GM23338 (cell line): ENCODE data around the gene PALLD. TPM values are rescaled to one million over a fixed set of nuclear protein-coding genes. Genes with fewer than 3 reads are reported as not detected.

ENCODE experiments used
- ATAC-seq: fragments of 200-7000 bp; cut with Tn5 transposase; 3 replicates; pipeline ENCODE4 v1.9.1; 2020
- DNase-seq: peaks from one replicate; pipeline ENCODE4 v3.0.0-alpha.2; 2015; ENCODE audit warnings: low spot score
- H2AFZ ChIP-seq: fragments of 200-600 bp; sonication (generic); 2 replicates; pipeline ENCODE4 v1.8.0; 2016; ENCODE audit warnings: antibody characterized with exemption, mild to moderate bottlenecking, moderate library complexity
- H3F3A ChIP-seq: fragments of 200-600 bp; sonication (generic); replicated peaks from 2 replicates; pipeline ENCODE4 v1.8.0; 2017; ENCODE audit warnings: antibody characterized with exemption, mixed run types, low read depth
- H3K27ac ChIP-seq: fragments of 200-600 bp; sonication (generic); 2 replicates; pipeline ENCODE4 v1.6.1; 2016; ENCODE audit warnings: low read depth
- H3K27me3 ChIP-seq: fragments of 200-600 bp; sonication (generic); 2 replicates; pipeline ENCODE4 v1.8.0; 2016; ENCODE audit warnings: mild to moderate bottlenecking, mixed run types, moderate library complexity; ENCODE audit not compliant: insufficient read depth
- H3K36me3 ChIP-seq: fragments of 200-600 bp; sonication (generic); 2 replicates; pipeline ENCODE4 v1.8.0; 2016; ENCODE audit warnings: mild to moderate bottlenecking; ENCODE audit not compliant: insufficient read depth
- H3K4me1 ChIP-seq: fragments of 200-600 bp; sonication (generic); 2 replicates; pipeline ENCODE4 v1.8.0; 2016; ENCODE audit warnings: mild to moderate bottlenecking, moderate library complexity; ENCODE audit not compliant: insufficient read depth
- H3K4me2 ChIP-seq: fragments of 200-600 bp; sonication (generic); 2 replicates; pipeline ENCODE4 v1.7.1; 2017; ENCODE audit warnings: mixed run types
- H3K4me3 ChIP-seq: fragments of 200-600 bp; sonication (generic); 2 replicates; pipeline ENCODE4 v1.6.1; 2016; ENCODE audit warnings: mixed run types
- H3K79me2 ChIP-seq: fragments of 200-600 bp; sonication (generic); replicated peaks from 2 replicates; pipeline ENCODE4 v1.8.0; 2017; ENCODE audit warnings: mild to moderate bottlenecking; ENCODE audit not compliant: insufficient read depth
- H3K9me2 ChIP-seq: fragments of 200-600 bp; sonication (generic); 2 replicates; pipeline ENCODE4 v1.8.0; 2017; ENCODE audit not compliant: insufficient read depth
- H4K20me1 ChIP-seq: fragments of 200-600 bp; sonication (generic); replicated peaks from 2 replicates; pipeline ENCODE4 v1.8.0; 2017; ENCODE audit warnings: mild to moderate bottlenecking; ENCODE audit not compliant: insufficient read depth
- H3K27ac Mint-ChIP-seq: 2 replicates; pipeline ENCODE4 v1.8.0; 2020; ENCODE audit warnings: inconsistent platforms, mild to moderate bottlenecking, moderate library complexity, mixed read lengths
- H3K27me3 Mint-ChIP-seq: 3 replicates; pipeline ENCODE4 v1.8.0; 2022; ENCODE audit warnings: low read depth, mild to moderate bottlenecking, moderate library complexity, mixed read lengths, inconsistent platforms; ENCODE audit not compliant: insufficient read depth, poor library complexity
- H3K36me3 Mint-ChIP-seq: 3 replicates; pipeline ENCODE4 v1.8.0; 2021; ENCODE audit warnings: low read depth, mild to moderate bottlenecking, inconsistent platforms, moderate library complexity, mixed read lengths
- H3K4me1 Mint-ChIP-seq: 3 replicates; pipeline ENCODE4 v1.8.0; 2020; ENCODE audit warnings: mild to moderate bottlenecking, inconsistent platforms, mixed read lengths
- H3K4me3 Mint-ChIP-seq: 3 replicates; pipeline ENCODE4 v1.8.0; 2021; ENCODE audit warnings: moderate library complexity, mild to moderate bottlenecking, inconsistent platforms, mixed read lengths
- H3K9me3 Mint-ChIP-seq: 3 replicates; pipeline ENCODE4 v1.8.0; 2020; ENCODE audit warnings: moderate library complexity, mild to moderate bottlenecking, inconsistent platforms, mixed read lengths
- CREB1 ChIP-seq: fragments of 250-450 bp; sonication (Bioruptor Pico); IDR thresholded peaks from 2 replicates; pipeline ENCODE4 v1.5.0; 2020; ENCODE audit warnings: low read depth, mild to moderate bottlenecking, moderate library complexity
- ETS1 ChIP-seq: IDR thresholded peaks from 2 replicates; pipeline ENCODE4 v1.6.1; 2016; ENCODE audit warnings: antibody characterized with exemption
- POLR2AphosphoS5 ChIP-seq: IDR thresholded peaks from 2 replicates; pipeline ENCODE4 v1.6.1; 2016; ENCODE audit warnings: antibody characterized with exemption, low read depth
- polyA plus RNA-seq: library from polyadenylated mRNA; unstranded; fragments of >200 nt; fragmentation: Nextera tagmentation; extraction: Ambion mirVana; gene quantifications from 2 replicates; pipeline ENCODE4 v1.2.1, GENCODE V29; 2016
- total RNA-seq: library from RNA; depleted of rRNA; stranded (reverse); fragments of >200 nt; shearing (Covaris generic); gene quantifications from 2 replicates; pipeline ENCODE4 v1.2.3, GENCODE V29; 2014
- TF ChIP-seq, protein P1 (sequence below): fragments of 250-450 bp; sonication (Bioruptor Pico); IDR thresholded peaks from 2 replicates; pipeline ENCODE4 v1.5.0; 2020; ENCODE audit warnings: mild to moderate bottlenecking, moderate library complexity
- TF ChIP-seq, protein P2 (sequence below): IDR thresholded peaks from one replicate; pipeline ENCODE4 v1.6.1; 2018; ENCODE audit warnings: antibody characterized with exemption; ENCODE audit not compliant: unreplicated experiment

PALLD gene
- total and polyA plus RNA-seq, 2 experiments from 2014 or later, result 13.1 to 30.2 TPM

- TF ChIP-seq, protein P1, sequence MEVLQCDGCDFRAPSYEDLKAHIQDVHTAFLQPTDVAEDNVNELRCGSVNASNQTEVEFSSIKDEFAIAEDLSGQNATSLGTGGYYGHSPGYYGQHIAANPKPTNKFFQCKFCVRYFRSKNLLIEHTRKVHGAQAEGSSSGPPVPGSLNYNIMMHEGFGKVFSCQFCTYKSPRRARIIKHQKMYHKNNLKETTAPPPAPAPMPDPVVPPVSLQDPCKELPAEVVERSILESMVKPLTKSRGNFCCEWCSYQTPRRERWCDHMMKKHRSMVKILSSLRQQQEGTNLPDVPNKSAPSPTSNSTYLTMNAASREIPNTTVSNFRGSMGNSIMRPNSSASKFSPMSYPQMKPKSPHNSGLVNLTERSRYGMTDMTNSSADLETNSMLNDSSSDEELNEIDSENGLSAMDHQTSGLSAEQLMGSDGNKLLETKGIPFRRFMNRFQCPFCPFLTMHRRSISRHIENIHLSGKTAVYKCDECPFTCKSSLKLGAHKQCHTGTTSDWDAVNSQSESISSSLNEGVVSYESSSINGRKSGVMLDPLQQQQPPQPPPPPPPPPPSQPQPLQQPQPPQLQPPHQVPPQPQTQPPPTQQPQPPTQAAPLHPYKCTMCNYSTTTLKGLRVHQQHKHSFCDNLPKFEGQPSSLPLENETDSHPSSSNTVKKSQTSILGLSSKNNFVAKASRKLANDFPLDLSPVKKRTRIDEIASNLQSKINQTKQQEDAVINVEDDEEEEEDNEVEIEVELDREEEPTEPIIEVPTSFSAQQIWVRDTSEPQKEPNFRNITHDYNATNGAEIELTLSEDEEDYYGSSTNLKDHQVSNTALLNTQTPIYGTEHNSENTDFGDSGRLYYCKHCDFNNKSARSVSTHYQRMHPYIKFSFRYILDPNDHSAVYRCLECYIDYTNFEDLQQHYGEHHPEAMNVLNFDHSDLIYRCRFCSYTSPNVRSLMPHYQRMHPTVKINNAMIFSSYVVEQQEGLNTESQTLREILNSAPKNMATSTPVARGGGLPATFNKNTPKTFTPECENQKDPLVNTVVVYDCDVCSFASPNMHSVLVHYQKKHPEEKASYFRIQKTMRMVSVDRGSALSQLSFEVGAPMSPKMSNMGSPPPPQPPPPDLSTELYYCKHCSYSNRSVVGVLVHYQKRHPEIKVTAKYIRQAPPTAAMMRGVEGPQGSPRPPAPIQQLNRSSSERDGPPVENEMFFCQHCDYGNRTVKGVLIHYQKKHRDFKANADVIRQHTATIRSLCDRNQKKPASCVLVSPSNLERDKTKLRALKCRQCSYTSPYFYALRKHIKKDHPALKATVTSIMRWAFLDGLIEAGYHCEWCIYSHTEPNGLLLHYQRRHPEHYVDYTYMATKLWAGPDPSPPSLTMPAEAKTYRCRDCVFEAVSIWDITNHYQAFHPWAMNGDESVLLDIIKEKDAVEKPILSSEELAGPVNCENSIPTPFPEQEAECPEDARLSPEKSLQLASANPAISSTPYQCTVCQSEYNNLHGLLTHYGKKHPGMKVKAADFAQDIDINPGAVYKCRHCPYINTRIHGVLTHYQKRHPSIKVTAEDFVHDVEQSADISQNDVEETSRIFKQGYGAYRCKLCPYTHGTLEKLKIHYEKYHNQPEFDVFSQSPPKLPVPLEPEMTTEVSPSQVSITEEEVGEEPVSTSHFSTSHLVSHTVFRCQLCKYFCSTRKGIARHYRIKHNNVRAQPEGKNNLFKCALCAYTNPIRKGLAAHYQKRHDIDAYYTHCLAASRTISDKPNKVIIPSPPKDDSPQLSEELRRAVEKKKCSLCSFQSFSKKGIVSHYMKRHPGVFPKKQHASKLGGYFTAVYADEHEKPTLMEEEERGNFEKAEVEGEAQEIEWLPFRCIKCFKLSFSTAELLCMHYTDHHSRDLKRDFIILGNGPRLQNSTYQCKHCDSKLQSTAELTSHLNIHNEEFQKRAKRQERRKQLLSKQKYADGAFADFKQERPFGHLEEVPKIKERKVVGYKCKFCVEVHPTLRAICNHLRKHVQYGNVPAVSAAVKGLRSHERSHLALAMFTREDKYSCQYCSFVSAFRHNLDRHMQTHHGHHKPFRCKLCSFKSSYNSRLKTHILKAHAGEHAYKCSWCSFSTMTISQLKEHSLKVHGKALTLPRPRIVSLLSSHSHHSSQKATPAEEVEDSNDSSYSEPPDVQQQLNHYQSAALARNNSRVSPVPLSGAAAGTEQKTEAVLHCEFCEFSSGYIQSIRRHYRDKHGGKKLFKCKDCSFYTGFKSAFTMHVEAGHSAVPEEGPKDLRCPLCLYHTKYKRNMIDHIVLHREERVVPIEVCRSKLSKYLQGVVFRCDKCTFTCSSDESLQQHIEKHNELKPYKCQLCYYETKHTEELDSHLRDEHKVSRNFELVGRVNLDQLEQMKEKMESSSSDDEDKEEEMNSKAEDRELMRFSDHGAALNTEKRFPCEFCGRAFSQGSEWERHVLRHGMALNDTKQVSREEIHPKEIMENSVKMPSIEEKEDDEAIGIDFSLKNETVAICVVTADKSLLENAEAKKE (CRISPR knock-in tag), result no peak
- TF ChIP-seq POLR2AphosphoS5 (no peak), ETS1 (no peak), CREB1 (no peak)
These were observed 27.2 kb downstream of the PALLD start (continued) for GRCh38 chr4:168524006-168524405.

GRCh38 chr4:168524897-168525296 is 28.0 kb downstream of the PALLD start:
- Mint-ChIP-seq H3K36me3 (no peaks in the 10 kb centered on the region), H3K9me3 (no peaks in the 10 kb centered on the region), H3K27ac (no peak overlapping the region), H3K27me3 (no peaks in the 10 kb centered on the region), H3K4me3 (no peak overlapping the region), H3K4me1 (peaks cover 4% of the 10 kb centered on the region; the same call in 2 of the 3 replicates)
- no peaks in the 10 kb centered on the region for H3F3A ChIP-seq
- H3K9me2 ChIP-seq, result 0 out of 2 replicates have a peak, but pooled peaks cover 5% of the 10 kb centered on the region
- DNase-seq, result no peak
- H3K4me2 ChIP-seq, result no peak overlapping the region
- no peaks in the 10 kb centered on the region for H3K4me1 ChIP-seq
- no peak overlapping the region for H3K4me3 ChIP-seq
- H3K27ac ChIP-seq, result no peak overlapping the region
- no peaks in the 10 kb centered on the region for H3K27me3 ChIP-seq
- ATAC-seq, result no peak
- H4K20me1 ChIP-seq, result no peaks in the 10 kb centered on the region
- no peaks in the 10 kb centered on the region for H3K36me3 ChIP-seq
- no peak overlapping the region; the same call in 1 of the 2 replicates for H2AFZ ChIP-seq
- H3K79me2 ChIP-seq, result no peaks in the 10 kb centered on the region
- TF ChIP-seq, protein P2, sequence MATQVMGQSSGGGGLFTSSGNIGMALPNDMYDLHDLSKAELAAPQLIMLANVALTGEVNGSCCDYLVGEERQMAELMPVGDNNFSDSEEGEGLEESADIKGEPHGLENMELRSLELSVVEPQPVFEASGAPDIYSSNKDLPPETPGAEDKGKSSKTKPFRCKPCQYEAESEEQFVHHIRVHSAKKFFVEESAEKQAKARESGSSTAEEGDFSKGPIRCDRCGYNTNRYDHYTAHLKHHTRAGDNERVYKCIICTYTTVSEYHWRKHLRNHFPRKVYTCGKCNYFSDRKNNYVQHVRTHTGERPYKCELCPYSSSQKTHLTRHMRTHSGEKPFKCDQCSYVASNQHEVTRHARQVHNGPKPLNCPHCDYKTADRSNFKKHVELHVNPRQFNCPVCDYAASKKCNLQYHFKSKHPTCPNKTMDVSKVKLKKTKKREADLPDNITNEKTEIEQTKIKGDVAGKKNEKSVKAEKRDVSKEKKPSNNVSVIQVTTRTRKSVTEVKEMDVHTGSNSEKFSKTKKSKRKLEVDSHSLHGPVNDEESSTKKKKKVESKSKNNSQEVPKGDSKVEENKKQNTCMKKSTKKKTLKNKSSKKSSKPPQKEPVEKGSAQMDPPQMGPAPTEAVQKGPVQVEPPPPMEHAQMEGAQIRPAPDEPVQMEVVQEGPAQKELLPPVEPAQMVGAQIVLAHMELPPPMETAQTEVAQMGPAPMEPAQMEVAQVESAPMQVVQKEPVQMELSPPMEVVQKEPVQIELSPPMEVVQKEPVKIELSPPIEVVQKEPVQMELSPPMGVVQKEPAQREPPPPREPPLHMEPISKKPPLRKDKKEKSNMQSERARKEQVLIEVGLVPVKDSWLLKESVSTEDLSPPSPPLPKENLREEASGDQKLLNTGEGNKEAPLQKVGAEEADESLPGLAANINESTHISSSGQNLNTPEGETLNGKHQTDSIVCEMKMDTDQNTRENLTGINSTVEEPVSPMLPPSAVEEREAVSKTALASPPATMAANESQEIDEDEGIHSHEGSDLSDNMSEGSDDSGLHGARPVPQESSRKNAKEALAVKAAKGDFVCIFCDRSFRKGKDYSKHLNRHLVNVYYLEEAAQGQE, result no peak
